GM18870 (cell line): ENCODE data around the gene DBNDD1.
"Not testable (repeated sequence)": the region's sequence is repeated elsewhere in the genome, so short reads cannot be mapped to it uniquely, and the experiment has no call there.

ENCODE experiments used
- ATAC-seq: cut with Tn5 transposase; IDR thresholded peaks from one replicate; pipeline ENCODE4 v1.9.1; 2021; ENCODE audit warnings: moderate library complexity; ENCODE audit not compliant: unreplicated experiment

Gene DBNDD1

DNA sequence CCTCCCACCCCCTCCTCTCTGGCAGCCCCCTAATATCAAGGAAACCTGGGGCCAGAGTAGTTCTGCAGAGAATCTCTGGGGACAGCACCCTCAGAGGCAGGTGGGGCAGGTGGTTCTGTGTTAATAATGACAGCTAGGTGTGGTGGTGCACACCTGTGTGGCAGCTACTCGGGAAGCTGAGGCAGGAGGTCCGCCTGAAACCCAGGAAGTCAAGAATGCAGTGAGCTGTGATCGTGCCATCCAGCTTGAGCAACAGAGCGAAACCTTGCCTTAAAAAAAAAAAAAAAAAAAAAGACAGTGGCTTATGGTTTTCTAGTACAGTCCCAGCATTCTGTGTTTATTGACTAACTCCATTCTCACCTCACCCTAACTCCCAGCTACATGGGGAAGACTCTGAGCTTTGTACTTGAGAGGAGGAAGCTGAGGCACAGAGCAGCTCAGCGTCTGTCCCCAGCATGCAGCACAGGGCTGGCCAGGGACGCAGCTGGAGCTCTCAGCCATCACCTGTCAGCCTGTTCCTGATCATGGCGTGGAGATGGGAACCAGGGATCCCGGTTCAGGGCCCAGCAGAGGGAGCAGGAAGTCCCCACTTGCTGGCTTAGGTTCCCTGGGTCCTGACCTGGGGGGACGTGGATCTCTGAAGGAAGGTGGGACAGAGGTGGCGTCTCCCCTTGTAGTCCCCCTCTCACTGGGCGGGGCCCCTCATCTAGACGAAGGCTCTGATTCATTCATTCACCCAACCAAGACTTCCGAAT, 6.1 kb downstream of the DBNDD1 start:
- ATAC-seq = no peak

DNA sequence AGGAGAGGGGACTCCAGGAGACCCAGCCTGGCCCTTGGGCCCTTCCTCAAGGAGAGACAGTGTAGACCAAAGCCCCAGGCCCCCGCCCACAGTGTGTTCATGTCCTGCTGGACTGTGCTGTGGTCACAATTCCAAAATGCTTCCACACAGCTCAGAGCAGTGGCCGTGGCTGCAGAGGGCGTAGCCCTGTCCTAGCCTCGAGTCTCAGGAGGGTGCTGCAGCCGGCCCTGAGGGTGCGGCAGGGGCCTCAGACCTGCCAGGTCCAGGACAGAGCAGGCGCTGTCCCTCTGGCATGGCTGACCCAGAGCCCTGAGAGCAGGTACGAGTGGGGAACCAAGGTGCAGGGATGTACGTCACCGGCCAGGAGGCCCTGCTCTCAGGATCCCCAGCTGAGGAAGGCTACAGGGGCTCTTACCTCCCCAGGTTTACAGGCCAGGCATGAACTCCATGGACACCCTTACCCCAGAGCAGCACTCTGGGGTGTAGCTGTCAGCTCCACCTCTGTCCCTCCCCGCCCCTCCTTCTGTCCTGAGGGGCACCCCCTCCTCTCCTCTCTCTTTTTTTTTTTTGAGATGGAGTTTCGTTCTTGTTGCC, 7.3 kb downstream of the DBNDD1 start:
- ATAC-seq = no peak

DNA sequence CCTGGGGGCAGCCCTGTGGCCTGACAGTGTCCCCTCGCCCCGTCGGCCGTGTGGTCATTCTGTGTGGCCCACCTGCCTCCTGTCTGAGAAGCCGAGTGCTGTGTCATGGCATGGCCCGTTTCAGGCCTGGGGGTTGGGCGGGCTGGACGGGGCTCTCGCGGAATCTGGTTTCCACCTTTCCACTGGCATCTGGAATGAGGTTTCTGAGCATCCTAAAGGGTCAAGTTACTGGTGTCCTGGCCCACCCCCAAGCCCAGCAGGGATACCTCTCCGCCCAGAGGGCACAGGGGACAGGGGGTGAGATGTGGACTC, 7.8 kb downstream of the DBNDD1 start:
- no peak for ATAC-seq

DNA sequence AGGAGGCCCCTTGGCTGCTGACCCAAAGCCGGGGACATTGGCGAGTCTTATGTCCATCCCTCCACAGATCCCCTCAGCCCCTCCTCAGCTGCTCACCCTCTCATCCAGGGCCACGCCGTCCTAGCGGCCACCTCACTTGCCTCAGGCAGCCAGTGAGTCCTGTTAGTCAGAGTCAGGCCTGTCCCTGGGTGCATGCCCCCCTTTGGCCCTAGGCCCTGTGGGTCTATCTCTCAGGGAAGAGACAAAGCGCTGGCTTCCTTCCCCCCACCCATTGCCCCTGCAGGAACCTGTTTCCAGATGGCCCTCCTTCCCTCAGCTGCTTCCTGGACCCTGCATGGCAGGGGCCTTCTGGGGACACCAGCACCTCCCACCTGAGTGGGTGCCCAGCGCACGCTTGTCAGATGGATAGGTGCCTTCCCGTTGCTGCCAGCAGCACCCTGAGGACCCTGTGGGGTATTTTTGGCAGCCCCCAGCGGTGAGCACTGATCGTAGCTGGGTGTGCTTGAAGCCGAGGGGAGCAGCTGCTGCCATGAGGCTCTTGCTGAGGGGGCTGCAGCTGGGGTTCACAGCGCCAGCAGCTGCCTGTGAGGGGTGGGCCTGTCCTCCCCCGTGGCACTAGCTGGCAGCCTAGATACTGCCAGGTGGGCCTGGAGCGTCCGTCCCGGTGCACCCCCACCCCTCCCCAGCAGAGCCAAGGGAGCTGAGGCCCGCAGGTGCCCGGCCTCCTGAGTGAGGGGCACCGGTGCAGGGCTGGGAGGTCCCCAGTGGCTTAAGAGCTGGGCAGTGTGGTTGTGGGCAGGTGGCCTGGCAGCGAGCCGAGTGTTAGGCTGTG, 8.4 kb downstream of the DBNDD1 start:
- ATAC-seq = no peak

DNA sequence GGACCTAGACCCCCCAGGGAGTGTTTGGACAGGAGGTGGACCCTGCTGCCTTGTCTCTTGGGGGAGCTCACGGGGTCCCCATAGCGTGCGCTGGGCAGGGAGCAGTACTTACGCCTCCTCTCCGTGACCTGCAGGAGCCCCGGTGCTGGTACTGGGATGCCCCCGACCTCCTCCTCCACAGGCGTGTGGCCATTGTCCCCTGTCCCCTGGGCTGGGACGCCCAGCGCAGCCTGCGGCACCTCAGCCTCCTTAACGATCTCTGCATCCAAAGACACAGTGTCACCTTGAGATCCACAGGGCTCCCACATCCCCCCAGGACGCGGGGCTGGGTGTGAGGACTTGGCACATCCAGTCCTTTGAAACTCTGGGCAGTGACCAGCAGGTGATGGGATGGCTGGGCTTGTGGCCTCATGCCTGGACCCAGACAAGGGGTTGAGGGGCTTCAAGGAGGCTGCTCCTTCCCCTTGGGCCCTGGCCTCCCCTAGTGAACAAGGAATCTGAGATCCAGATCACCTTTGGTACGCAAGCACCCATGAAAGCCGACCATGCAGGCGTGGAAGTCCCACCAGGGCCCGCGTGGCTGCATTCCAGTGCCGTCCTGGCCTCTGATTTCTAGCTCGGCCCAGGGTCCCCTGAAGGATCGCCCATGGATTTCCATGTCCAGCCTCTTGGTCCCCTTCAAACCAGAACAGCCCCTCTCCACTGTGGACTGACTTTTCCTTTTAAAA, 9.9 kb downstream of the DBNDD1 start:
- no peak for ATAC-seq

DNA sequence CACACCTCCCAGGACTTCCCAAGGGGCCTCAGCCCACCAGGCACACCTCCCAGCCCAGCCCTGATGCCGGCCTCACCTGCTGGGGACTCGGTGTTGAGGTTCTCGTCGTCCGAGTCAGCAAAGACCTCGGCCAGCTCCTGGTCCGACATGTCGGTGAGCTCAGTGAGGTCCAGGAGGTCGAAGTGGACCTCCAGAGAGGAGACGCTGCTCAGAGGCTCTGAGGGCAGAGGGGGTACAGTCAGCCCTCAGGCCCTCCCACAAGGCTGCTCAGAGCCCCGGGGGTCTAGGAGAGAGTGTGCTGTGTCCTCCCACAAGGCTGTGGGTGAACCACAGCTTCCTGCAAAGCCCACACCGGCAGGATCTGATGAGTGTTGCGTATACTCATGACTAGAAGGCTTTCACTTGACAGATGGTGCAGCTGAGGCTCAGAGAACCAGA, 10.5 kb downstream of the DBNDD1 start:
- no peak for ATAC-seq

DNA sequence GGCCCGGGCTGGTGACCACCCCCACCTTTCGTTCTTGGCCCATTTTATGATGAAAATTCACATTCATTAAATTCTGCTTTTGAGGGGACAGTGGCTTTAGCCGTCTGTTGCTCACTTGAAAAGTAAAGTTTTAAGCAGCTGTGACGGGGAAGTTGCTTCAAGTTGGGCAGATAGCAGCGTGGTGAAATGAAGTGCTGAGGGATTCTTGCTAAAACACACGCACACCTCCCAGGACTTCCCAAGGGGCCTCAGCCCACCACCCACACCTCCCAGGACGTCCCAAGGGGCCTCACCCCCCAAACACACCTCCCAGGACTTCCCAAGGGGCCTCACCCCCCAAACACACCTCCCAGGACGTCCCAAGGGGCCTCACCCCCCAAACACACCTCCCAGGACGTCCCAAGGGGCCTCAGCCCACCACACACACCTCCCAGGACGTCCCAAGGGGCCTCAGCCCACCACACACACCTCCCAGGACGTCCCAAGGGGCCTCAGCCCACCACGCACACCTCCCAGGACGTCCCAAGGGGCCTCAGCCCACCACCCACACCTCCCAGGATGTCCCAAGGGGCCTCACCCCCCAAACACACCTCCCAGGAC, 11.5 kb downstream of the DBNDD1 start:
- ATAC-seq = not testable (repeated sequence)

DNA sequence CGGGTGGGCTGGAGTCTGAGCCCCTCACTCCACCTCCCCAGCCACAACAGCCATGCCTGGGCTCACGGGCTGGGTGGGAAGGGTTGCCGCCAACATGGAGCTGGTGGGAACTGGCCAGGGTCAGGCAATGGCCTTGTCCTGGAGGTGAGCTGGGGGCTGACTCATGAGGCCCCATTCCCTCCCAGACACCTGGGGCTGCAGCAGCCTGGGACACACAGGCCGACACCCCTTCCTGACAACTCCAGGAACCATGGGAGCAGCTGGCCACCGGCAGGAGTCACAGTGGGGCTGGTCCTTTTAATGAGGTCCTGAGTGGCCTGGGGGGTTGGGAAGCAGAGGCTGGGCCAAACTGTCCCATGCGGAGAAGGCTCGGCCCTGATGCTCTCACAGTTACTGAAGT, 12.2 kb downstream of the DBNDD1 start:
- no peak for ATAC-seq

DNA sequence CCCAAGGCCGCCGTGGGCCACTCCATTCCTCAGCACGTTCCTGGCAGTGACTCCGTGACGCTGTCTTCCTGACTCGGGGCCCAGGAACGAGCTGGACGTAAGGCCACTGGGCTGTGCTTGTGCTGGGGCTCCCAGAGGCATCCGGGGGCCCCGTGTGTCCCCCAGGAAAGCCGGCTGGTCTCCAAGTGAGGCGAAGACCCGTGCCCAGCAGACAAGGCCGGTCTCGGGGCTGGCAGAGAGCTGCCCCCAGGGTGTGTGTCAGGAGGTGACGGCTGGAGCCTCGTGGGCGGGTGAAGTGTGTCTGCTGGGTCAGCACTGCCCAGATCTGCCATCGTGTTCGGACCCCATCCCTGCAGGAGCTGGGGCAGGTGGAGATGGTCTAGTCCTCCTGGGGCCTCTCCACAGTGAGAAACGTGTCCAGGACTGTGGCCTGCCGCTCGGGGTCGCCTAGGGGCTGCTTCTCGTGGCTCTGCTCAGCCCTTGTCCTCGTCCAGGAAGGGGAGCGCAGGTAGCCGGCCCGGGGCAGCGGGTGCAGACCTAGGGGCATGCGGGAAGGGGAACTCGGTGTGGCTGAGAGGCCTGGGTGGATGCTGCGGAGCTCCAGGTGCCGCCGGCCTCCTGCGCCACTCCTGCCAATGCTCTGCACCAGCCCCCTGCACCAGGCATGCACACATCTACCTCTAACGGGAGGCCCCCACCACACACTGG, 13.1 kb downstream of the DBNDD1 start:
- no peak for ATAC-seq

DNA sequence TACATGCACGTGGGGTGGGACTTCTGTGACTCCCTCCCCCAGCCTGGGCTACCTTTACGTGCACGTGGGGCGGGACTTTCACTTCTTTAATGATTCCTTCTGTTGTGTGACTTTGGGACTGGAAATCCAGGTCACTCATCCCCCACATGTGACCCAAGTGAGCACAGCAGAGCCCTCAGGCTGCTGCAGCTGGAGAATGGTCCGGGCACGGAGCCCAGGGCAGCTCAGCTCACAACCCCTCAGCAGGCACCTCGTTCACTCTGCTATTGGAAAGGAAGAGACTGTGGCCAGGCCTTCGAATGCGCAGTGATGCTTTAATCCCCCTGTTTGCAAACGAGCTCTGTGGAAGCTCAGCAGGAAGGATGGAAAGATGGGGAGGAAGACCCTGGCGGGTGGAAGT, 14.7 kb downstream of the DBNDD1 start:
- no peak for ATAC-seq

DNA sequence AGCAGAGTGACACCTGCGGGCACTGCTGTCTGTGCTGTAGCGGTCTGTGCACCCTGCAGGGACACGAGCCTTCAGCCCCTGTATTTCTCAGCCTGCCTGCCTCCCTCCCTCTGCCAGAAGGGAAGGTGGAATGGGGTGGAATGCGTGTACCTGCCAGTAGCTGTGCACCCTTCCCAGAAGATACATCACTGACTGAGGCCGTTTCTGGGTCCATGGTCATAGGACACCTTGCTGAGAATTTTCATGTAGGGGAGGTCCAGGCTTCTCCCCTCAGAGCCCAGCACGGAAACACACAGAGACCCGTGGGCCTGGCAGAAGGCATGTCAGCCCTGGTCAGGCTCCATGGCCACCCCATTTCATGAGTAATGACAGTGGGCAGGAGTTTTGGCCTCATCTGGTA, 16.5 kb downstream of the DBNDD1 start:
- no peak for ATAC-seq

DNA sequence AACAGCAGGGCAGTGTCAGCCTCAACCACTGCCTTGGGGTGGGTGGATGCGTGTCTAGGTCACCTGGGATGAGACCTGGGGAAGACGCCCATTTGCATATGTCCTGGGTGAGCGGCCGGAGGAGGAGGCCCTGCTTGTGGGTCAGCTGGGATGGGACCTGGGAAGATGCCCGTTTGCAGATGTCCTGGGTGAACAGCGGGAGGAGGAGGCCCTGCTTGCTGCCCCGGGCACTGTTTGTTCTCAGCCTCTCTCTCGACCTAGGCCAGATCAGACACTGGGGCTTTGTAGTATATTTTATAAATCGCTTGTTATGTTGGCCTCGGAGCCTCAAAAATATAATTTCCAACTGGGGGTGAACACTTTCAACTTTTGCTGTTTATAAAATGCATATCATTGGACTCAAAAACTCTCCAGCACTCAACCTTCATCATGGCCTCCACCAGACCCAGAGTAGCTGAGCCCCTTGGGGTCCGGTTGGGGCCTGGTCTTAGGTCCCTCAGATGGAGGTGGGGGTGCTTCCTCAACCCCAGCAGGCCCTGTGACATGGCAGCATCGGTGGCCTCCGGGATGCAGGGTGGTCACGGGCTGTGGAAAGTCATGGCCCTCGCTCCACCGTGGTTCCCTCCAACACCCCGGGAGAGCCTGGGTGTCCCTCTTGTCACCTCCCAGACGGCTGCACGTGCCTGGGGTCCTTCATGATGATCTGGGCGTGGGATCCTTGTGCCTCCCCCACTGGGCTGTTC, 17.3 kb downstream of the DBNDD1 start:
- ATAC-seq = no peak

DNA sequence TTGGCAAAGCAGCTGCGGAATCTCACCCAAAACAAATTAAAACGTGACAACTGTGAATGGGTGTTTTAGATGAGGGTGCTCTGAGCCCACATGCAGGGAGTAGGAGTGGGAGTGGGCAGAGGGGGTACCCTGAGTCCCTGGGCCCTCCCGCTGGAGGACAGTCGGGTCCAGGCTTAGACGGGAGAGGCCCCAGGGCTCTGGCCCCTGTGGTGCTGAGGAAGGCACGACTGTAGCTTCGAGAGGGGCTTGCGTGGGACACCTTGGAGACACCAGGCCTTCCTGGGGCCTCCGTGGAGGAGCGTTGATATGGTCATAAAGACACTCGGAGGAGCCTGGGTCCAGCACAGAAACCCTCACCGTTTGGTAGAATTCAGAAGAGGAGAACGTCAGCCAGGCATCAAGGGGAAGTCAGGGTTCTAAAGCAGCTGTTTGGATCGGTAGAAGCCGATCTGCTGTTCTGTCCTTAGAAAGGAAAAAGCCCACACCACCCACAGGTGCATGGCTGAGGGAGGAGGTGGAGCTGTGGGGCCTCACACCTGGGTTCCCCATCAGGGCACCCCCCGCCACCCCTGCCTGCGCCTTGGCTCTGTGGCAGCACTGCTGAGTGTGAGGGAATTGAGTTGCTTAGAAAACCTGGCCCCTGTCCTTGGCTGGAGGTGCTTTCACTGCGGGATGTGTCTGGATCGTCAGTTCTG, 18.4 kb downstream of the DBNDD1 start:
- no peak for ATAC-seq

DNA sequence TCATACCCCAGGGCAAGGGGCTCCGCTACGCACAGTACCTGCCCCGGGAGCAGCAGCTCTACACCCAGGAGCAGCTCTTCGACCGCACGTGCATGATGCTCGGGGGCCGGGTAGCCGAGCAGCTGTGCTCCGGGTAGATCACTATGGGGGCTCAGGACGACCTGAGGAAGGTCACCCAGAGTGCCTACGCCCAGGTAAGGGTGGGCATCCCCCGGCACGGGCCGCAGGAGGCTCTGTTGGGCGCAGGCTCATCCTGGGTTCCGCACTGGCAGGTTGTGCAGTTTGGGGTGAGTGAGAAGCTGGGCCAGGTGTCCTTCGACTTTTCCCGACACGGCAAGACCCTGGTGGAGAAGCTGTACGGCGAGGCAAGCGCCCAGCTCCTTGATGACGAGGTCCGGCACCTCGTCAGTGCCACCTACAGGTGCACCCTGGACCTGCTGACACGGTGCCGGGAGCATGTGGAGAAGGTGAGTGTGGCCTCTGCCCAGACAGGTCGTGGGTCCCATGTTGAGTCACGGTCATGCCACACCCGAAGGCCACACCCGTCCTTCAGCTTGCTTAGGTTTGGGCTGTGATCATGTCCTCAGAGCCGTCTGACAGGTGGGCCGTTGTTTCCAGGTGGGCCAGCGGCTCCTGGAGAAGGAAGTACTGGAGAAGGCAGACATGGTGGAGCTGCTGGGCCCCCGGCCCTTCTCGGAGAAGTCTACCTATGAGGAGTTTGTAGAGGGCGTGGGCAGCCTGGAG, 19.3 kb downstream of the DBNDD1 start:
- ATAC-seq = no peak

DNA sequence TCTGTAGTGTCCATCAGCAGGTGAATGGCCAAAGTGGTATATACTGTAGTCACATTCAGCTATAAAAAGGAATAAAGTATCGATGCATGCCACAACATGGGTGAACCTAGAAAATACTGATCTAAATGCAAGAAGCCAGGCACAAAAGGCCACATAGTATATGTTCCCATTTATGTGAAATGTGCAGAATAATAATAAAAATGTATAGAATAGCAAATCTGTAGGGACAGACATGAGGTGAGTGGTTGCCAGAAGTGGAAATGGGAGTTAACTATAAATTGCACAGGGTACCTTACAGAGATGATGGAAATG, 23.1 kb downstream of the DBNDD1 start:
- no peak for ATAC-seq

DNA sequence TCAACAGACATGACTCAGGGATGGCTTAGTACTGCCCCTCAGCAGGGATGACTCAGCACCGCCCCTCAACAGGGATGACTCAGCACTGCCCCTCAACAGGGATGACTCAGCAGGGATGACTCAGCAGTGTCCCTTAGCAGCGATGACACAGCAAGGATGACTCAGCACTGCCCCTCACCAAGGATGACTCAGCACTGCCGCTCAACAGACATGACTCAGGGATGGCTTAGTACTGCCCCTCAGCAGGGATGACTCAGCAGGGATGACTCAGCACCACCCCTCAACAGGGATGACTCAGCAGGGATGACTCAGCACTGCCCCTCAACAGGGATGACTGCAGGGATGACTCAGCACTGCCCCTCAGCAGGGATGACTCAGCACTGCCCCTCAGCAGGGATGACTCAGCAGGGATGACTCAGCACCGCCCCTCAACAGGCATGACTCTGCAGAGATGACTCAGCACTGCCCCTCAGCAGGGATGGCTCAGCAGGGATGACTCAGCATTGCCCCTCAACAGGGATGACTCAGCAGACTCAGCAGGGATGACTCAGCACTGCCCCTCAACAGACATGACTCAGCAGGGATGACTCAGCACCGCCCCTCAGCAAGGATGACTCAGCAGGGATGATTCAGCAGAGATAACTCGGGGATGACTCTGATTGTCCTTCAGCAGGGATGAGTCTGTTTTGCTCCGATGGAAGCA, 23.6 kb downstream of the DBNDD1 start:
- not testable (repeated sequence) for ATAC-seq

DNA sequence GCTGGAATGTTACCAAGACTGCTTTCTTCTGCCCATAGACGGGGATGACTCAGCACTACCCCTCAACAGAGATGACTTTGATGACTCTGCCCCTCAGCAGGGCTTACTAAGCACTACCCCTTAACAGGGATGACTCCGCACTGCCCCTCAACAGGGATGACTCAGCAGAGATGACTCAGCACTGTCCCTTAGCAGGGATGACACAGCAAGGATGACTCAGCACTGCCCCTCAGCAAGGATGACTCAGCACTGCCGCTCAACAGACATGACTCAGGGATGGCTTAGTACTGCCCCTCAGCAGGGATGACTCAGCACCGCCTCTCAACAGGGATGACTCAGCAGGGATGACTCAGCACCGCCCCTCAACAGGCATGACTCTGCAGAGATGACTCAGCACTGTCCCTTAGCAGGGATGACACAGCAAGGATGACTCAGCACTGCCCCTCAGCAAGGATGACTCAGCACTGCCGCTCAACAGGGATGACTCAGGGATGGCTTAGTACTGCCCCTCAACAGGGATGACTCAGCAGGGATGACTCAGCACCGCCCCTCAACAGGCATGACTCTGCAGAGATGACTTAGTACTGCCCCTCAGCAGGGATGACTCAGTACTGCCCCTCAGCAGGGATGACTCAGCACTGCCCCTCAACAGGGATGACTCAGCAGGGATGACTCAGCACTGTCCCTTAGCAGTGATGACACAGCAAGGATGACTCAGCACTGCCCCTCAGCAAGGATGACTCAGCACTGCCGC, 24.4 kb downstream of the DBNDD1 start:
- ATAC-seq = not testable (repeated sequence)
